C4-2B (cell line): ENCODE data around the gene OR2A2.

Experiments
- CTCF ChIP-seq: fragments of 450-650 bp; conservative IDR thresholded peaks from 2 replicates; pipeline ENCODE4 v1.5.1; 2017; ENCODE audit warnings: mild to moderate bottlenecking
- ZFX ChIP-seq: fragments of 450-650 bp; IDR thresholded peaks from 2 replicates; pipeline ENCODE4 v1.6.1; 2017

- TF ChIP-seq CTCF (no peak), ZFX (no peak)
These were observed 32.8 kb downstream of the OR2A2 start for GRCh38 chr7:144142187-144142586.
